Ovary (tissue), 10 donors: Measurements from ENCODE around the gene CTPS2. TPM values are rescaled to one million over a fixed set of nuclear protein-coding genes. Genes with fewer than 3 reads are reported as not detected.
"Not testable (repeated sequence)": the region's sequence is repeated elsewhere in the genome, so short reads cannot be mapped to it uniquely, and the experiment has no call there.

ENCODE experiments used
- DNase-seq, 5 donors: peaks; one replicate each; pipeline ENCODE4 v3.0.0-alpha.2; 2019 to 2020
- H3K27ac ChIP-seq, 2 donors: fragments of 200-600 bp; one replicate each; pipeline versions ENCODE4 v1.5.1 to v1.8.0; 2019 to 2022
- H3K27me3 ChIP-seq: fragments of 200-600 bp; one replicate; pipeline ENCODE4 v1.8.0; 2022
- H3K36me3 ChIP-seq: fragments of 200-600 bp; sonication (generic); one replicate; pipeline ENCODE4 v1.5.1; 2019
- H3K4me1 ChIP-seq: one replicate; pipeline ENCODE4 v1.8.1; 2013; ENCODE audit warnings: mild to moderate bottlenecking, moderate library complexity; ENCODE audit not compliant: insufficient read depth
- H3K4me3 ChIP-seq: fragments of 200-600 bp; sonication (generic); one replicate; pipeline ENCODE4 v1.5.1; 2017
- H3K9me3 ChIP-seq, 2 donors: fragments of 200-600 bp in 1 of 2; sonication (generic) in 1 of 2; one replicate each; pipeline versions ENCODE4 v1.5.1 to v1.8.1; 2013 to 2019; ENCODE audit warnings: mild to moderate bottlenecking in 1 of 2, moderate library complexity in 1 of 2
- EP300 ChIP-seq: sonication (generic); formaldehyde crosslinking; IDR thresholded peaks from one replicate; pipeline ENCODE4 v1.6.1; 2017; ENCODE audit warnings: antibody characterized with exemption
- POLR2A ChIP-seq: fragments of 450-650 bp; IDR thresholded peaks from one replicate; pipeline ENCODE4 v1.6.1; 2017; ENCODE audit warnings: antibody characterized with exemption, mild to moderate bottlenecking, moderate library complexity
- WGBS, 3 donors: extraction: QIAGEN DNeasy Blood & Tissue Kit in 1 of 3; methylation state at CpG; one replicate each; pipeline versions ENCODE4 v1.1.5 to v1.1.7; 2013 to 2017; 5-methylcytosine and 5-hydroxymethylcytosine counted together
- intact Hi-C, 4 donors: fragments of 100-400 bp; cut with DNase I; formaldehyde crosslinking; loops; one replicate each; pipeline versions ENCODE4 v1.11.0 to v1.15.1; 2022 to 2023
- long read RNA-seq, 3 donors: library from polyadenylated mRNA in 2 of 3; unstranded in 2 of 3; transcript quantifications; one replicate each; pipeline ENCODE4 v2.0.0 and lab custom pipeline, GENCODE V29; 2021 to 2026
- polyA plus RNA-seq, 2 donors: library from polyadenylated mRNA; stranded (reverse); fragments of 200-250 nt in 1 of 2; fragments of 350-450 nt in 1 of 2; fragmentation: Illumina TruSeq in 1 of 2; extraction: RNeasy Lipid Tissue Mini Kit (QIAGEN cat#74804) in 1 of 2; gene quantifications; one replicate each; pipeline ENCODE4 v1.2.3, GENCODE V29; 2013 to 2014
- total RNA-seq, 7 donors: library from RNA; depleted of rRNA in 2 of 7; stranded (reverse); fragments of >200 nt in 2 of 7; fragmentation: NEBNext Ultra II Directional in 3 of 7; extraction: Animal tissue kit (Norgen Biotek cat#: 25700) in 3 of 7; gene quantifications; one replicate each; pipeline versions ENCODE4 v1.1.0 to v1.2.4, GENCODE V29; 2016 to 2023
- TF ChIP-seq, protein P1 (sequence below), 3 donors: fragments of 450-650 bp in 2 of 3; fragments of 200-600 bp in 1 of 3; IDR thresholded peaks; one replicate each; pipeline versions ENCODE4 v1.5.1 to v1.8.0; 2016 to 2022; ENCODE audit warnings: antibody characterized with exemption in 3 of 3, mild to moderate bottlenecking in 1 of 3
- donor health status: DM: no; HTN: no; CAD: no; lungs with moderate emphysema.
- donor health status: DM: no; HTN: no; CAD: no.
- donor health status: Bipolar disorder and iron deficiency.
- donor health status: DM: yes; HTN: yes; CAD: no.
- donor health status: DM: no; HTN: no; CAD: no.
- donor health status: DM: yes; HTN: yes; CAD: no.

The CTPS2 gene, protein sequence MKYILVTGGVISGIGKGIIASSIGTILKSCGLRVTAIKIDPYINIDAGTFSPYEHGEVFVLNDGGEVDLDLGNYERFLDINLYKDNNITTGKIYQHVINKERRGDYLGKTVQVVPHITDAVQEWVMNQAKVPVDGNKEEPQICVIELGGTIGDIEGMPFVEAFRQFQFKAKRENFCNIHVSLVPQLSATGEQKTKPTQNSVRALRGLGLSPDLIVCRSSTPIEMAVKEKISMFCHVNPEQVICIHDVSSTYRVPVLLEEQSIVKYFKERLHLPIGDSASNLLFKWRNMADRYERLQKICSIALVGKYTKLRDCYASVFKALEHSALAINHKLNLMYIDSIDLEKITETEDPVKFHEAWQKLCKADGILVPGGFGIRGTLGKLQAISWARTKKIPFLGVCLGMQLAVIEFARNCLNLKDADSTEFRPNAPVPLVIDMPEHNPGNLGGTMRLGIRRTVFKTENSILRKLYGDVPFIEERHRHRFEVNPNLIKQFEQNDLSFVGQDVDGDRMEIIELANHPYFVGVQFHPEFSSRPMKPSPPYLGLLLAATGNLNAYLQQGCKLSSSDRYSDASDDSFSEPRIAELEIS
- total RNA-seq (10 to 100 TPM; 16.0 to 26.3 (median 17.2) TPM), polyA plus RNA-seq (10 to 100 TPM; 10.6 to 19.4 TPM)
- long read RNA-seq, donor 1, transcript CTPS2-202 (19 exons, 3,526 nt) = major isoform, 8 of 26 reads
- long read RNA-seq, donor 1, partial matches to known transcripts = 6 of 26 reads
- long read RNA-seq, donor 1, other reads (novel, unspliced or antisense) = 10 of 26 reads
- long read RNA-seq, donor 2, partial matches to known transcripts = 0 of 3 reads
- long read RNA-seq, donor 2, other reads (novel, unspliced or antisense) = 0 of 3 reads
- long read RNA-seq, donor 3, transcript CTPS2-201 (19 exons, 3,629 nt) = major isoform, 9 of 26 reads
- long read RNA-seq, donor 3, transcript CTPS2-202 (19 exons, 3,526 nt) = minor isoform, 5 of 26 reads
- long read RNA-seq, donor 3, partial matches to known transcripts = 3 of 26 reads
- long read RNA-seq, donor 3, other reads (novel, unspliced or antisense) = 8 of 26 reads

DNA sequence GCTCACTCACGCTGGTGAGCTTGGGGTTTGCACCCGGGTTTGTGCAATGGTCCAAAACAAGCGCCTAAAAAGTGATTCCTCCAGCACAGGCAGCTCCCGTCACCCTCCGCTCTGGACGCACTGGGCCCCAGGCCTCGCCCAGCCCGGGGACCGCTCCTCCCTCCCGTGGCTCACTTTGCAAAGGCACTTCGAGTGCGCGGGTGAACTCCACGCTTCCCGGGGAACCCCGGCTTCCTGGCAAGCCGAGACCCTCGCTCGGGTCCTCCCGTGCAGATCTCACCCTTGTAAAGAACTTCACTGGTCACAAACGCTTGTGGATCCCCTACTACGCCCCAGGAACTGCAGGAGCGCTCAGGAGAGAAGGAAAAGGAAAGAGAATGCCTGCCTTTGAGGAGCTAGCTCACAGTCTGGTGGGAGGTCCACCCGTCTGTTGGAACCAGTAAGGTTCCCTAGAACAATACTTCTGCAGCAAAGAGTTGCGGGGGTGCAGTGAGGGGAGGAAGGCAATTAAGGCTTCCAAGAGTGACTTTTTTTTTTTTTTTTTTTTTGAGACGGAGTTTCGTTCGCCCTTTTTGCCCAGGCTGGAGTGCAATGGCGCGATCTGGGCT lies at the start of gene CTPS2:
CTPS2 (minus strand) TSS at position 122 of the 608 bp plus-strand sequence. CDS start 9,767 bp downstream, outside the sequence.
- WGBS, 3 donors = 6 to 8% (median 8%) methylated on average over 28 to 30 of the region's 30 CpGs
- peak within 1 kb of the TSS; percentile 66 for H3K4me3 ChIP-seq
- H3K4me1 ChIP-seq = no peaks in the 10 kb centered on the region
- no peaks in the 10 kb centered on the region for H3K9me3 ChIP-seq
- TF ChIP-seq POLR2A (no peak), EP300 (no peak)
- TF ChIP-seq, protein P1, sequence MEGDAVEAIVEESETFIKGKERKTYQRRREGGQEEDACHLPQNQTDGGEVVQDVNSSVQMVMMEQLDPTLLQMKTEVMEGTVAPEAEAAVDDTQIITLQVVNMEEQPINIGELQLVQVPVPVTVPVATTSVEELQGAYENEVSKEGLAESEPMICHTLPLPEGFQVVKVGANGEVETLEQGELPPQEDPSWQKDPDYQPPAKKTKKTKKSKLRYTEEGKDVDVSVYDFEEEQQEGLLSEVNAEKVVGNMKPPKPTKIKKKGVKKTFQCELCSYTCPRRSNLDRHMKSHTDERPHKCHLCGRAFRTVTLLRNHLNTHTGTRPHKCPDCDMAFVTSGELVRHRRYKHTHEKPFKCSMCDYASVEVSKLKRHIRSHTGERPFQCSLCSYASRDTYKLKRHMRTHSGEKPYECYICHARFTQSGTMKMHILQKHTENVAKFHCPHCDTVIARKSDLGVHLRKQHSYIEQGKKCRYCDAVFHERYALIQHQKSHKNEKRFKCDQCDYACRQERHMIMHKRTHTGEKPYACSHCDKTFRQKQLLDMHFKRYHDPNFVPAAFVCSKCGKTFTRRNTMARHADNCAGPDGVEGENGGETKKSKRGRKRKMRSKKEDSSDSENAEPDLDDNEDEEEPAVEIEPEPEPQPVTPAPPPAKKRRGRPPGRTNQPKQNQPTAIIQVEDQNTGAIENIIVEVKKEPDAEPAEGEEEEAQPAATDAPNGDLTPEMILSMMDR (IDR thresholded peaks at IDR 0.05) = no peak
- H3K27me3 ChIP-seq = no peaks in the 10 kb centered on the region
- H3K36me3 ChIP-seq = no peaks in the 10 kb centered on the region
- H3K27ac ChIP-seq = peak within 1 kb of the TSS; percentile 69 to 96
- intact Hi-C loops = no loop called here
- DNase-seq = peak; percentile 62 to 78 (median 68)

DNA sequence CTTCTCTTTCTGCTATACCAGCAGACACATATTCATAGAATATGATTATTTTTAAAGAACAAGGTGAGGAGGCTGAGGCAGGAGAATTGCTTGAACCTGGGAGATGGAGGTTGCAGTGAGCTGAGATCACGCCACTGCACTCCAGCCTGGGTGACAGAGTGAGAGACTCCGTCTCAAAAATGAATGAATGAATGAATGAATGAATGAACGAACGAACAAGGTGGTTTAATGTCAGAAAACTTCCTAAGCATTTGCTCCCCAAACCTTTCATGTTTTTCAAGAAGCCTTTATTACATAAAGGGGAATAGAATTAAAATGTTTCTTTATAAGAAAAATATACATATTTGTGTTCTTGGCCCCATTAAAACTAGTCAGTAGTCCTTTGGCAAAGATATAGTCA lies 49.0 kb upstream of the CTPS2 start:
- H3K27ac ChIP-seq, H3K36me3 ChIP-seq, H3K9me3 ChIP-seq, H3K4me1 ChIP-seq, H3K4me3 ChIP-seq, intact Hi-C loops, H3K27me3 ChIP-seq, DNase-seq: not testable (repeated sequence)
- WGBS, 3 donors = 87 to 93% (median 90%) methylated on average over 4 of the region's 4 CpGs

DNA sequence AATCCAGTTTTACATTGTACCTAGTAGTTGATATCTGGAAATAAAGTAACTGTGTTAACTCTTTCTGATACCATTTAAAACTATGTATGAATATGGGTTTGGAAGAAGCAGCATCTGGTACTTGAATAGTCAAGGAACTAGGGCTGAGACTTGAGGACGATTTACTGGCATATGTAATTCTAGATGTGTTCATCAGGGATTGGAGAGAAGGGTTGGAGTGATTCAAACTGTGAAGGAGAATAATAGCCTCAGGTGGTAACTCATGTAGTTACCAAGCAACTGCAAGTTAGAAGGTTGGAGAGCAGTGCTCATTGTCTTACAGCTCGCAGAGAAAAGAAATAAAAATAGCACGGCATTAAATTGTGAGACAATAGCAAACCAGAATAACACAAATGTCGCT lies 44.3 kb upstream of the CTPS2 start:
- intact Hi-C loops = no loop called here
- TF ChIP-seq EP300 (no peak), POLR2A (no peak)
- TF ChIP-seq, protein P1 (IDR thresholded peaks at IDR 0.05) = no peak
- Histone ChIP-seq H3K9me3 (no peaks in the 10 kb centered on the region), H3K4me3 (no peak overlapping the region), H3K36me3 (no peaks in the 10 kb centered on the region), H3K4me1 (no peaks in the 10 kb centered on the region), H3K27me3 (no peaks in the 10 kb centered on the region), H3K27ac (no peak overlapping the region)
- DNase-seq = no peak
- 92 to 94% (median 93%) methylated on average over 4 of the region's 4 CpGs for WGBS, 3 donors

DNA sequence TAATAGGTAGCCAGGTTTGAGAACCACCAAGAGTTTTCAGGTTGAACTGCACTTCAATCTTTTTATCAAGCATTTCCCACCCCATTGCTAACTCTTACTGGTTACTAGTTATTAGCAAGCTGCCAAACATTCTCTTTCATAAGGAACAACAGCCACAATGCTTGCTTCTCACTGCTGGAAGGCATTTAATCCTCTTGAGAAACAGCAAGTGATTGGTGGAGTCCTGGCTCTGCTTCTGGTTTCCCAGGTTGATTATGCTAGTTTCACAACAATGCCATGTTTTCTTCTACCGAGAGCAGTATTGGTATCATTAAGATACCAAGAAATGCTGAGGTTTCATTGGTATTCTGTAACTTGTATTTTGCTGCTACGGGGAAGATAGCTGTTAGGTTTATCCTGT lies 41.5 kb upstream of the CTPS2 start:
- TF ChIP-seq POLR2A (no peak), EP300 (no peak)
- TF ChIP-seq, protein P1 (IDR thresholded peaks at IDR 0.05) = no peak
- Histone ChIP-seq H3K27me3 (no peaks in the 10 kb centered on the region), H3K4me1 (no peaks in the 10 kb centered on the region), H3K36me3 (no peaks in the 10 kb centered on the region), H3K27ac (no peak overlapping the region), H3K4me3 (no peak overlapping the region), H3K9me3 (no peaks in the 10 kb centered on the region)
- no peak for DNase-seq
- WGBS, 3 donors = 85 to 98% (median 90%) methylated on average over 2 of the region's 2 CpGs
- intact Hi-C loops = no loop called here
